CD1c-positive myeloid dendritic cell (primary cell): ENCODE data around the gene SPATA12.

Experiments used
- DNase-seq: peaks from one replicate; pipeline ENCODE4 v3.0.0-alpha.2; 2016; ENCODE audit errors: extremely low spot score

The SPATA12 gene

GRCh38 chr3:57052662-57053061 lies 7.8 kb upstream of the SPATA12 start:
- DNase-seq = no peak

- DNase-seq = no peak
Measured at GRCh38 chr3:57053122-57053521, 7.3 kb upstream of the SPATA12 start.

GRCh38 chr3:57057351-57057750 lies 3.1 kb upstream of the SPATA12 start:
- no peak for DNase-seq

- peak; percentile 90 for DNase-seq
Measured at GRCh38 chr3:57059411-57059810, 1.1 kb upstream of the SPATA12 start.

GRCh38 chr3:57061556-57061955 lies 1.1 kb downstream of the SPATA12 start:
- DNase-seq = no peak

GRCh38 chr3:57062101-57062631 lies 1.7 kb downstream of the SPATA12 start:
- peak; percentile 30 for DNase-seq

GRCh38 chr3:57063032-57063431 lies 2.6 kb downstream of the SPATA12 start:
- peak; percentile 6 for DNase-seq

- DNase-seq = no peak
Measured at GRCh38 chr3:57064001-57064400, 3.5 kb downstream of the SPATA12 start.

- DNase-seq = peak; percentile 15
Measured at GRCh38 chr3:57064572-57064971, 4.1 kb downstream of the SPATA12 start.

- no peak for DNase-seq
Measured at GRCh38 chr3:57065588-57065987, 5.1 kb downstream of the SPATA12 start.

- DNase-seq = no peak
Measured at GRCh38 chr3:57066471-57066870, 6.0 kb downstream of the SPATA12 start.

GRCh38 chr3:57068437-57069089 lies 8.1 kb downstream of the SPATA12 start:
- DNase-seq = peak; percentile 87

- no peak for DNase-seq
Measured at GRCh38 chr3:57069503-57069902, 9.0 kb downstream of the SPATA12 start.

- DNase-seq = no peak
Measured at GRCh38 chr3:57073628-57074027, 13.2 kb downstream of the SPATA12 start.

- peak; percentile 24 for DNase-seq
Measured at GRCh38 chr3:57074135-57074534, 13.7 kb downstream of the SPATA12 start.

GRCh38 chr3:57076422-57076951 lies 16.0 kb downstream of the SPATA12 start:
- no peak for DNase-seq

GRCh38 chr3:57077630-57078343 lies 17.3 kb downstream of the SPATA12 start:
- DNase-seq = peak; percentile 19

GRCh38 chr3:57078344-57078634 lies 17.8 kb downstream of the SPATA12 start:
- peak; percentile 56 for DNase-seq

GRCh38 chr3:57078635-57079473 lies 18.4 kb downstream of the SPATA12 start:
- peak; percentile 15 for DNase-seq

- no peak for DNase-seq
Measured at GRCh38 chr3:57079474-57079831, 19.0 kb downstream of the SPATA12 start.

- DNase-seq = no peak
Measured at GRCh38 chr3:57080171-57080570, 19.7 kb downstream of the SPATA12 start.

- no peak for DNase-seq
Measured at GRCh38 chr3:57081173-57081572, 20.7 kb downstream of the SPATA12 start.
